Keratinocyte (primary cell): Measurements from ENCODE around the gene KLHL2. TPM values are rescaled to one million over a fixed set of nuclear protein-coding genes. Genes with fewer than 3 reads are reported as not detected.

Experiments used
- DNase-seq: peaks from one replicate; pipeline ENCODE4 v3.0.0-alpha.2; 2011; ENCODE audit warnings: low read depth, missing footprints, low spot score
- FAIRE-seq: peaks from 2 replicates; lab custom pipeline; 2011; peaks lifted over from hg19 to GRCh38; lab: Jason Lieb, UNC
- H2AFZ ChIP-seq: 2 replicates; pipeline ENCODE4 v1.6.0; 2012; ENCODE audit warnings: low read length, control low read depth, inconsistent platforms; ENCODE audit not compliant: control insufficient read depth
- H3K27ac ChIP-seq: 2 replicates; pipeline ENCODE4 v1.5.1; 2011; ENCODE audit warnings: low read length; ENCODE audit not compliant: control insufficient read depth, insufficient read depth
- H3K27me3 ChIP-seq: 3 replicates; pipeline ENCODE4 v1.6.0; 2011; ENCODE audit warnings: low read length; ENCODE audit not compliant: control insufficient read depth, insufficient read depth; ENCODE audit errors: extremely low read depth
- H3K36me3 ChIP-seq, 2 experiments: 2 replicates in 1 of 2; 3 replicates in 1 of 2; pipeline ENCODE4 v1.5.1; 2011; ENCODE audit warnings: low read length in 2 of 2, mild to moderate bottlenecking in 1 of 2; ENCODE audit not compliant: control insufficient read depth in 2 of 2, insufficient read depth in 2 of 2; ENCODE audit errors: extremely low read depth in 1 of 2
- H3K4me1 ChIP-seq: 3 replicates; pipeline ENCODE4 v1.5.1; 2011; ENCODE audit warnings: low read length; ENCODE audit not compliant: control insufficient read depth, insufficient read depth; ENCODE audit errors: extremely low read depth
- H3K4me2 ChIP-seq: 3 replicates; pipeline ENCODE4 v1.6.0; 2011; ENCODE audit warnings: low read depth, low read length; ENCODE audit not compliant: control insufficient read depth, insufficient read depth; ENCODE audit errors: extremely low read depth
- H3K4me3 ChIP-seq, 3 experiments: fragments of 200-600 bp in 1 of 3; sonication (generic) in 1 of 3; 2 replicates in 2 of 3; 3 replicates in 1 of 3; pipeline ENCODE4 v1.5.1; 2011 to 2016; ENCODE audit warnings: low read length in 3 of 3, mild to moderate bottlenecking in 3 of 3, control low read depth in 2 of 3, inconsistent platforms in 1 of 3, low read depth in 1 of 3, mixed read lengths in 1 of 3, mixed run types in 1 of 3, moderate library complexity in 1 of 3; ENCODE audit not compliant: control insufficient read depth in 2 of 3, insufficient read depth in 2 of 3; ENCODE audit errors: extremely low read depth in 1 of 3
- H3K79me2 ChIP-seq: 2 replicates; pipeline ENCODE4 v1.6.0; 2012; ENCODE audit warnings: low read length; ENCODE audit not compliant: control insufficient read depth, insufficient read depth
- H3K9ac ChIP-seq: 3 replicates; pipeline ENCODE4 v1.6.0; 2011; ENCODE audit warnings: low read length; ENCODE audit not compliant: control insufficient read depth, insufficient read depth; ENCODE audit errors: extremely low read depth
- H3K9me1 ChIP-seq: 3 replicates; pipeline ENCODE4 v1.6.0; 2011; ENCODE audit warnings: low read length; ENCODE audit not compliant: control insufficient read depth, insufficient read depth; ENCODE audit errors: extremely low read depth
- H3K9me3 ChIP-seq: 2 replicates; pipeline ENCODE4 v1.5.1; 2012; ENCODE audit warnings: low read depth, low read length; ENCODE audit not compliant: control insufficient read depth
- H4K20me1 ChIP-seq: 3 replicates; pipeline ENCODE4 v1.6.0; 2011; ENCODE audit warnings: low read length; ENCODE audit not compliant: control insufficient read depth, insufficient read depth; ENCODE audit errors: extremely low read depth
- CTCF ChIP-seq, 3 experiments: IDR thresholded peaks in 1 of 3; conservative IDR thresholded peaks in 1 of 3; optimal IDR thresholded peaks in 1 of 3; 2 replicates in 2 of 3; 3 replicates in 1 of 3; pipeline versions ENCODE3 to v1.5.1; 2011; ENCODE audit warnings: low read length in 3 of 3, mild to moderate bottlenecking in 3 of 3, moderate library complexity in 2 of 3, control low read depth in 1 of 3, inconsistent platforms in 1 of 3; ENCODE audit not compliant: insufficient read depth in 2 of 3; ENCODE audit errors: extremely low read depth in 1 of 3
- EZH2 ChIP-seq: IDR thresholded peaks from one replicate; pipeline ENCODE4 v1.6.1; 2012; ENCODE audit warnings: inconsistent platforms, mild to moderate bottlenecking, low read length, moderate library complexity
- dilution Hi-C: fragments of 300-500 bp; cut with MboI; formaldehyde crosslinking; loops from one replicate; pipeline ENCODE4 v1.7.0; 2020; ENCODE audit warnings: low sequenced_read_pairs; ENCODE audit not compliant: extremely low pct_ligation_motif_present
- polyA plus RNA-seq, 5 experiments: library from polyadenylated mRNA; depleted of rRNA in 3 of 5; stranded (reverse) in 3 of 5; stranded (forward) in 1 of 5; unstranded in 1 of 5; fragments of >200 nt; gene quantifications; 1 replicate in 1 of 5; 2 replicates in 3 of 5; 3 replicates in 1 of 5; pipeline versions ENCODE4 v1.2.1 to v1.2.3, GENCODE V29; 2011 to 2012; ENCODE audit warnings: missing spikeins in 2 of 5, low read depth in 1 of 5, low replicate concordance in 1 of 5

KLHL2 gene
- polyA plus RNA-seq, 1 donor (not counting 4 experiments of a cell fraction or from before 2014, with no cell fraction given) = 18.5 TPM

- Histone ChIP-seq H3K9me3 (no peaks in the 10 kb centered on the region), H3K4me3 (no peak overlapping the region), H3K36me3 (no peaks in the 10 kb centered on the region), H3K9ac (no peak overlapping the region), H2AFZ (no peak overlapping the region), H3K4me1 (peaks cover 7% of the 10 kb centered on the region), H3K79me2 (no peaks in the 10 kb centered on the region), H4K20me1 (no peaks in the 10 kb centered on the region), H3K27ac (no peak overlapping the region), H3K4me2 (no peak overlapping the region), H3K9me1 (no peaks in the 10 kb centered on the region), H3K27me3 (no peaks in the 10 kb centered on the region)
- FAIRE-seq (no peak), DNase-seq (no peak)
- dilution Hi-C loops = no loop called here
- TF ChIP-seq CTCF (optimal IDR thresholded peaks at IDR 0.05 in 1 of 3, IDR thresholded peaks at IDR 0.05 in 1 of 3, conservative IDR thresholded peaks at IDR 0.05 in 1 of 3; ENCODE audit: extremely low read depth in 1 of 3, insufficient read depth in 2 of 3, low read length in 3 of 3) = no peak
- no peak for TF ChIP-seq EZH2
Observed at GRCh38 chr4:165361810-165362209, 154.4 kb downstream of the KLHL2 start.

- no peaks in the 10 kb centered on the region for H3K27me3 ChIP-seq
- TF ChIP-seq CTCF (optimal IDR thresholded peaks at IDR 0.05 in 1 of 3, IDR thresholded peaks at IDR 0.05 in 1 of 3, conservative IDR thresholded peaks at IDR 0.05 in 1 of 3; ENCODE audit: extremely low read depth in 1 of 3, insufficient read depth in 2 of 3, low read length in 3 of 3) (no peak), EZH2 (no peak)
- H3K4me2 ChIP-seq = peak overlapping the region; percentile 4
- H3K79me2 ChIP-seq = no peaks in the 10 kb centered on the region
- dilution Hi-C loops = no loop called here
- H3K36me3 ChIP-seq = no peaks in the 10 kb centered on the region
- no peak for DNase-seq
- H4K20me1 ChIP-seq = no peaks in the 10 kb centered on the region
- H3K9ac ChIP-seq = no peak overlapping the region
- H2AFZ ChIP-seq = peak overlapping the region; percentile 32
- H3K27ac ChIP-seq = no peak overlapping the region
- no peak for FAIRE-seq
- peaks cover 3% of the 10 kb centered on the region for H3K4me1 ChIP-seq
- H3K4me3 ChIP-seq = no peak overlapping the region
- H3K9me3 ChIP-seq = no peaks in the 10 kb centered on the region
- no peaks in the 10 kb centered on the region for H3K9me1 ChIP-seq
Observed at GRCh38 chr4:165364452-165365080, 157.2 kb downstream of the KLHL2 start.
